Activated T-cell treated with anti-CD3 and anti-CD28 coated beads for 48 hours (primary cell): ENCODE data around the gene SESN2.

Experiments
- DNase-seq: peaks from one replicate; pipeline ENCODE4 v3.0.0-alpha.2; 2020; ENCODE audit warnings: low read depth

SESN2 gene, protein sequence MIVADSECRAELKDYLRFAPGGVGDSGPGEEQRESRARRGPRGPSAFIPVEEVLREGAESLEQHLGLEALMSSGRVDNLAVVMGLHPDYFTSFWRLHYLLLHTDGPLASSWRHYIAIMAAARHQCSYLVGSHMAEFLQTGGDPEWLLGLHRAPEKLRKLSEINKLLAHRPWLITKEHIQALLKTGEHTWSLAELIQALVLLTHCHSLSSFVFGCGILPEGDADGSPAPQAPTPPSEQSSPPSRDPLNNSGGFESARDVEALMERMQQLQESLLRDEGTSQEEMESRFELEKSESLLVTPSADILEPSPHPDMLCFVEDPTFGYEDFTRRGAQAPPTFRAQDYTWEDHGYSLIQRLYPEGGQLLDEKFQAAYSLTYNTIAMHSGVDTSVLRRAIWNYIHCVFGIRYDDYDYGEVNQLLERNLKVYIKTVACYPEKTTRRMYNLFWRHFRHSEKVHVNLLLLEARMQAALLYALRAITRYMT

DNA sequence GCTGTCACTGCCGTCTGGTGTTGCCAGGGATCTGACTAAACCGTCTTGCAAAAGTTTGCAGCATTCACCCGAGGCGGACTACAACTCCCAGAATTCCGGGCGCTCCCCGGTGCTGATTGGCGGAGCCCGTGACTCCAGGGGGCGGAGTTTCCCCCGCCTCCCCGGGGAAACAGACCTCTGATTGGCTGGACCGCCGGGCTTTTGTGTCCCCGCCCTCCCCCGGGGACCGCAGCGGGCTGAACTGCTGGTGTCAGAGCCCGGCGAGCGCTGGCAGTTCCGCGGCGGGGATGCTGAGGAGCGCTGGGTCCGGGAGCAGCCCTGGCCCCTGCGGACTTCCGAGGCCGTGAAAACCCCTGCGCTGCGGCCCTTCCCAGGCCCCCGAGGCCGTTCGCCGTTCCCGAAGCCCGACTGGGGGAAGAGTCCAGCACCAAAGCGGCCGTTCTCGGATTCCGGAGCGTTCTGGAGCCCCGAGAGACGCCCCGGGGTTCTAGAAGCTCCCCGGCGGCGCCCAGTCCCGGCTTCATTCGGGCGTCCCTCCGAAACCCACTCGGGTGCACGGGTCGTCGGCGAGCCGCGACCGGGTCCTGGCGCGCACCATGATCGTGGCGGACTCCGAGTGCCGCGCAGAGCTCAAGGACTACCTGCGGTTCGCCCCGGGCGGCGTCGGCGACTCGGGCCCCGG is at the start of gene SESN2:
TSS of gene SESN2 (plus strand) at position 267 of the 682 bp plus-strand sequence. CDS start at position 597, 330 bp downstream.
- DNase-seq, result peak; percentile 99

DNA sequence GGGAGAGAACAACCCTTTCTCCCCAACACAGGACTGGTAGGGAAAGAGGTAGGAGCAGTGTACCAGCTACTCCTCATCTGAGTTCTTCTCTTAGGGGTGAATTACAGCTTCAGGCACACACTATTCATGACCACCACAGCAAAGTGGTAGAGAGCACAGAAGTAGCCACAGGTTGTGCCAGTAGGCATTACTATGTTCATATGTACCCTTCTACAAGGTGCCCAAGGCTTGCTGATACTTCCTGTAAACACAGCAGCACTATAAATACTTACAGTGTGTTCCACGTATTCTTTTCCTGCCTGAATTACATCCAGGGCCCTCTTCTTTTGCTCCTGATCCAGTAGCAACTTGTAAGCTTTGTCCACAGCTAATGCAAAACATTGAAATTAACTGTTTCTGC is 49.6 kb upstream of the SESN2 start:
- no peak for DNase-seq

DNA sequence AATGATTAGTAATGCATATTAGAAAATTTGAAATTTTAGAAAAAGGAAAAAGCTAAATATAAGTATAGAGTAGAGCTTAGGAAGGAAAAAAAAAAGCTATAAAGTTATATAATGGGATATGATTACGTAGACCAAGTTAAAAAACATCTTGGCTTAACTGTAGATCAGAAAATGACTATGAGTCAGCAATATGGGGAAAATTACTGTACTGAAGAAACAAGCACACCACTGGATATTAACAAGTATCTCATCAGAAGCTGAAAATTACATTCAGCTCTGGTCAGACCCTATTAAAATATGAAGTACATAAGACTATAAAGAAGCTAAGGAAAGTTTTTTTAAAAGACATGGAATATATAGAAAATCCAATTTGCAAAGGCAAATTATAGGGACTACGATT is 46.0 kb upstream of the SESN2 start:
- DNase-seq, result no peak

DNA sequence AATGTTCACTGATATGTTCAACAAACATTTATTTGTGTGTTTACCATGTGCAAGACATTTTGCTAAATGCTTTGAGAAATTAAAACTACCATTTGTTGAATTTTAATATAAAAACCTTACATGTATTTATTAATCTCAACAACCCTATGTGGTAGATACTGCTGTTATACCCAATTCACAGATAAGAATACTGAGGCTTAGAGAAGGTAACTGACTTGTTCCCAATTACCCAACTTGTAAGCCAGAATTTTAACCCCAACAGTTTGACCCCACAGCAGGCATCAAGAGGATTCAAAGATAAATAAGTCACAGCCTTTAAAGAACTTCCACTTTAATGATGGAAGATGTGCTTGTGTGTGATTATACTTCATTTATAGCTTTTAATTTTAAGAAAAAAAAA is 30.2 kb upstream of the SESN2 start:
- DNase-seq, result no peak

DNA sequence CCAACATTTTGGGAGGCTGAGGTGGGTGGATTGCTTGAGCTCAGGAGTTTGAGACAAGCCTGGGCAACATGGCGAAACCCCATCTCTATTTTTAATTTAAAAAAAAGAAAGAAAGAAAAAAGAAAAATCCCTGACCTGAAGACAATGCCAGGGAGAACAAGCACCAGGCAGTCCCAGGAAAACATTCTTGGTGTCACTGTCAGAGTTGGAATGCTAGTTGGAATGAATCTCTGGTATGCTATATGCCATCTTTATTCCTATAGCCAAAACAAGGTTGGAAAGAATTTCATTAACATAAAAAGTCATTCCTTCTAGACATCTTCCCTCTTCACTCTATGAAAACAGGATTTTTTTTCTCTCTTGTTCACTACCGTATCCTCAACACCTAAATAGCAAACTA is 29.3 kb upstream of the SESN2 start:
- no peak for DNase-seq

DNA sequence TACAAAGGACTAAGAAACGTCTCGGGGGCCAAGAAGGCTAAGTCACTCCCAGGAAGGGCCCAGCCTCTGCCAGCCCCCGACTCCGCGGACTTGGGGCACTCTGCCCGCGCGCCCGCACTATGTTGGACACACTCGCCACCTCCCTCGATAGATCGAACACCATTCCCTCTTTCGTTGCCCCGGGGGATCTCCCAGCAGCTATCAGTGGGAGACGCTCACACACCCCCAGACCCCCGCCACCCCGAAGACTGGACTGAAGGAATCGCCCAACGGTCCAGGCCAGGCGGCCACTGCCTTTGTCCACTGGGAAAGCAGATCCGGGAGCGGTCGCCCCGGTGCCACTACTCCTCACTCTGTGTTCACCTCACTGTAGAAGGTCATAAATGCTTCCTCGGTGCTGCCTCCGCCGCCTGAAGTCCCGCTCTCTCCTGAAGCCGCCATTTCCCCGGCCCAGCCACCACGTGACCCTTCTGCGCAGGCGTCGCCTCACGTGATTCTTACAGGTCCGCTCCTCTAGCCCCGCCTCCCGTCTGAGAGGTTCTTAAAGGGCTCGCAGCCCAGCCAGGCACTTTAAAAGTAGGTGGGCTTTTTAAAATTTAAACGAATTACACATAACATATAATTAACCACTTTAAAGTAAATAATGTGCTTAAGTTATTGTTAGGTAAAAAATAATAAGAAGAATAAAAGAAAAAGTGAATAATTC is 26.6 kb upstream of the SESN2 start, which contains the start of gene DNAJC8:
TSS of gene DNAJC8 (minus strand) at position 472 of the 706 bp plus-strand sequence. CDS start at position 441, 31 bp downstream.
- DNase-seq, result peak; percentile 91

DNA sequence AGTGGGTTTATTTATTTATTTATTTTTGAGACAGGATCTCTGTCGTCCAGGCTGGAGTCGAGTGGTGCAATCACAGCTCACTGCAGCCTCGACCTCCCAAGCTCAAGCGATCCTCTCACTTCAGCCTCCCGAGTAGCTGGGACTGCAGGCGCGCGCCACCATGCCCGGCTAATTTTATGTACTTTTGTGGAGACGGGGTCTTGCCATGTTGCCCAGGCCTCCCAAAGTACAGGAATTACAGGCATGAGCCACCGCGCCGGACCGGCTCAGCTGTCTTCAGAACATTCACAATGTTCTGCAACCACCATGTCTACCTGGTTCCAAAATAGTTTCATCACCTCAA is 26.1 kb upstream of the SESN2 start:
- no peak for DNase-seq

DNA sequence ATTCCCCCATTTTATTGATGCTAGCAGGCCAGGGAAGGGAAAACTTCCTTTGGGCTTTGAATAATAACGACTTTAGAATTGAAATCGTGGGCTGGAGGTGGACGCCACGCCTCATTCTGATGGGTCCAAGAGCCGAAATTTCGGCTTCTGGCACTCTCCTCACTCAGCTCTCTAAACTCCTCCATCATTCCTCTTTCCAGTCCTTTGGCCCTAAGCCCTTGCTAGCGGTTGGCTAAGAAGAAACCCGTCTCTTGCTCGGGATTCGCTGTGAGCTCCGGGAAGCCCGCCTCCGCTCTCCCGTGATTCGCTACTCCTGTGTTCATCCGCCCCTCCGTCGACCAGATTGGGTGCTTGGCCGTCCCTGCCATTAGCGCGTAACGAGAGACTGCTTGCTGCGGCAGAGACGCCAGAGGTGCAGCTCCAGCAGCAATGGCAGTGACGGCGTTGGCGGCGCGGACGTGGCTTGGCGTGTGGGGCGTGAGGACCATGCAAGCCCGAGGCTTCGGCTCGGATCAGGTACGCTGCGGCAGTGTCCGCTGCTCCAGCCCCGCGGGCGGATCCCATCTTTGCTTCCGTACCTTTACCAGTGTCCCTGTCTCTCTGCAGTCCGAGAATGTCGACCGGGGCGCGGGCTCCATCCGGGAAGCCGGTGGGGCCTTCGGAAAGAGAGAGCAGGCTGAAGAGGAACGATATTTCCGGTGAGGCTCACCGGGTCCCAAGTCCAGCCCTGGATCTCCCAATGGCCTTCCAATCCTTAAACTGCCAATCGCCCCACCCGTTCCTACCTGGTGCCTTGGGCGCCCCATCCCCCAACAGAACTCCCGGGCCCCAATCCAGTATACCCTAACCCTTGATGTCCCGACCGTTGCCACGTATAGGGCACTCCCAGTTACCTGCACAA is 23.3 kb upstream of the SESN2 start, which contains the start of gene ATP5IF1:
TSS of gene ATP5IF1 (plus strand) at position 370 of the 901 bp plus-strand sequence. CDS start at position 430, 60 bp downstream.
- peak; percentile 92 for DNase-seq

DNA sequence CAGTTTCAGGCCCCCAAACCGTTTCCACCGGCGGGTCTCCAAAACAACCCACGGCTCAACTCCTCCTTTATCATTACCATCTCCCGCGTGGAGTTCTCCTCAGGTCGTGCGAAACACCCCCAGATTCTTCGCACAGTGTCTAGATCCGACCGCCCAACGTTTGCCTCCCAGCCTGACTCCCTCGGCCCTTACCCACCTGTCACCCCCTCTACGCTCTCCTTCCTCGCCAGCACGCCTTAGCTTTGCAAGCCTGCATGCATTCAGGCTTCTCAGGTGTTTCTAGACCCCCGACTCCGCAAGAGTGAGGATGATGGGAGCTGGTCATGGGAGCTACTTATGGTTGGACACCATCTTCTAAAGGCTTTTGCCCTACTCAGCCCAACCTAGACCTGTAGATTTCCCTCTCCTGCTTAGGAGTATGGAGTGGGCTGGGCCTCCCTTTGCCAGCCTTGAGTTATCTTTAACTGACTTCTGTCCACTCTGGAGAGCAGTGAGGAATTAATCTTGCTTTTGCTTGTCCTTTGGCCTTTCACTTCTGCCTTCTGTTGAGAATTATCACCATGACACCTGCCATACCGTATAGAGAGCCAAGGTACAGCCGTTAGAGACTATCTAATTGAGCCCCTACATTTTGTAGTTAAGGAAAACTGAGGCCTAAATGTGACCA is 22.5 kb upstream of the SESN2 start:
- DNase-seq, result no peak

DNA sequence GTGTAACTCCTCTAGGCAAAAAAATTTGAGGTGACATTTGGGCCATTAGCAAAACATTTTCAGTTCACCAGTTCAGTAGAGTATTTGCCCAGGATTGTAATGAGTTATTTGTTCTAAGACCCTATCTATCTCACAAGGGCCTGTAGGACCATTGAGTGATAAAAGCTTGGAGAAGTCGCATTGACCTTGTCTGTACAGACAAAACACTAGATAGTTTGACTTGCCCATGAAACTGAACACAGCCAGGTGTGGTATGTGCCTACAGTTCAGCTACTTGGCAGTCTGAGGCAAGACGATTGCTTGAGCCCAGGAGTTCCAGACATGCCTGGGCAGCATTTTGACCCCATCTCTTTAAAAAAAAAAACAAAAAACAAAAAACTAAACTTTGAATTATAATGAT is 20.3 kb upstream of the SESN2 start:
- DNase-seq, result no peak

DNA sequence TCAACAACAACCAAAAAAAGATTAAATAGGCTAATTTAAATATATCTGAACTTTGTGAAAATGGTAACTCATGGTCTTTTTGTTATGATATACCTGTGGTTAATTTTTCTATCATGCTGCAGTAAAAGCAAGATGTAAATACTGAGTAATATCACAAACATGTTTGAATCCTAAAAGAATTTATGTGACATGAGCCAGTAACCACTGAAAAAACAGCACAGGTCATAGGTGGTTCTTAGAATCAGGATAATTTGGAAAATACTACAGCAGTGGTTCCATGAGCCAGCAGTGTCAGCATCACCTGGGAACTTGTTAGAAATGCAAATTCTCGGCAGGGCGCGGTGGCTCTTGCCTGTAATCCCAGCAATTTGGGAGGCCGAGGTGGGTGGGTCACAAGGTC is 19.3 kb upstream of the SESN2 start:
- no peak for DNase-seq

DNA sequence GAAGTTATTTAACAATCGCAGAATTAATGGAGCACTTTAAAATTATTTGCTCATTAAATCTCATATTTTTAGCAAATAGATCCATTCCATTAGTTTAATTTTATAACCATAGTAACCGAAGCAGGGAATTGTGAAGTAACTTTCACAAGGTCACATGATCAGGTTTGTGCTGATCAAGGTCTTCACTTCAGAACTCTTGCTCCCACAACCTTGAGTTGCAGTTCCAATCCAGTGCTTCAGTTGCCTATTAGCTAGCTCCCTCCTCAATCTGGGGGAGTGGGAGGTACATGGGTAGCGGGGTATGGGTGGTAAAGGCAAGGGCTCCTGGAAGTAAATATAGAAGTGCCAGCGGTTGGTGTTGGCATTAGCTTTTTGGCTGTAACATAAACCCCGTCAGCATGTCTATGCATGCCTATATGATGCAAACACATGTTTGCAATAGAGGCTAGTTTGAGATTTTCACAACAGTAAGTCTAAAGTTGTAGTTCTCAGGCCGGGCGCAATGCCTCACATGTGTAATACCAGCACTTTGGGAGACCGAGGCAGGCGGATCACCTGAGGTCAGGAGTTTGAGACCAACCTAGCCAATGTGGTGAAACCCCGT is 17.6 kb upstream of the SESN2 start:
- DNase-seq, result no peak

DNA sequence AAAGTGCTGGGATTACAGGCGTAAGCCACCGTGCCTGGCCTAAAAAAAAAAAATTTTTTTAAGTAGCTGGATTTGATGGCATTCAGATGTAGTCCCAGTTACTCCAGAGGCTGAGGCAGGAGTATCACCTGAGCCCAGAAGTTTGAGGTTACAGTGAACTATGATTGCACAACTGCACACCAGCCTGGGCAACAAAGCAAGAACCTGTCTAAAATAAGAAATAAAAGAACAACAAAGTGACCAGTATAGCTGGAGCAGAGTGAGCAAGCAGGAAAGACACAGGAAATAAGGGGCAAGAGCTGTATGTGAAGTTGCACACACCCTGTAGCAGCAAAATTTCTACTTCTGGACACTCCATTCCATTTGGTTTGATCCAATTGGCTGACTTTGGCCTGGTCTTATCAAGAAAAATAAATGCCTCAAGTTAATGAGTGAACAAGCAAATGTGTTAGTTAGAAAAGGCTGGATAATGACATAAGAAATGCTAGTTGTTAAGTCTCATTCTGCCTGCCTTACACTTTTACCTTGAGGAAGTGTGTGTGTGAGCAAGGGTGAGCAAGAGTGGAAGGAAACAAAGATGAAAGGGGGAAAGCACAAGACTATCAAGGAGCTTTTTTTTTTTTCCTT is 15.5 kb upstream of the SESN2 start:
- no peak for DNase-seq

DNA sequence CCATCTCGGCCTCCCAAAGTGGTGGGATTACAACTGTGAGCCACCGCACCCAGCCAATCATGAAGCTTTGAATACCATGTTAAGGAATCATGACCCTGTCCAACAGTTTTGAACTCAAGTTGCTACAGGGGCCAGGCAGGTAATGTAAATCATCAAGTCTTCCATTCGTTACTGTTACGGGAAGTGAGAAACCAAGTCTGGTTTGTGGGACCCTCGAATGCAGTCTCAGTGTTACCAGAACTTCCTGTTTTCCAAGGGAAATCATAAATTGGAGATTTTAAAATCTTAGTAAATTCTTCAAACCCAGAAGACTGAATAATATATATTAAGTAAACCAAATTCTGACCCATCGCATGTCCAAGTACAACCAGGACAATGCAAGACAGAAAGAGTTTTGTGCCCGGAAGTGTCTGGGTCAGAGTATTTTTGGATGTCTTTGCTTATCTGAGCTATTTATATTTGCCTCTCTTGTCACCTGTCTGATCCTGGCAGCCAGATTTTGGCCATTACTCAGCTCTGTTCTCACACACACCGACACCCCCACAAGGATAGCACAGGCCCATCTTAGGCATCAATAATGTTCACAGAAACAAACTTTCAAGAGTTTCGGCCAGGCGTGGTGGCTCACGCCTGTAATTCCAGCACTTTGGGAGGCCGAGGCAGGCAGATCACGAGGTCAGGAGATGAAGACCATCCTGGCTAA is 14.6 kb upstream of the SESN2 start:
- no peak for DNase-seq

DNA sequence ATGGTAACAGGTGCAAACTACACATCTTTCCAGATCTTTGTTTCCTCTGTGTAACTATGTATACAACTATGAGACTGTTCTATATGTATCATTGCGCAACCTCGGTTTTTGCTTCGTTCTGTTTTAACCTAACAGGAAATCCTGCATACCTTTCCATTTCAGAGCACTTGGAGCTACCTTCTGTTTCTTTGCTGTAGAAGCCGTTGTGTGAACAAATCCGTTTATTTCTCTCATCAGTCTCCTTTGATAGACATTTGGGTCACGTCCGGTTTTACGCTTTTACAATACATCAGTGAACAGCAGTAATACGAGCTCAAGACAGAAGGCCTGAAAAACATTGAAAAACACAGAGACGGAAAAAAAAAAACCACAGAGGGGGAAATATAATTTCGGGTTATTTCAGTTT is 12.9 kb upstream of the SESN2 start:
- DNase-seq, result no peak

DNA sequence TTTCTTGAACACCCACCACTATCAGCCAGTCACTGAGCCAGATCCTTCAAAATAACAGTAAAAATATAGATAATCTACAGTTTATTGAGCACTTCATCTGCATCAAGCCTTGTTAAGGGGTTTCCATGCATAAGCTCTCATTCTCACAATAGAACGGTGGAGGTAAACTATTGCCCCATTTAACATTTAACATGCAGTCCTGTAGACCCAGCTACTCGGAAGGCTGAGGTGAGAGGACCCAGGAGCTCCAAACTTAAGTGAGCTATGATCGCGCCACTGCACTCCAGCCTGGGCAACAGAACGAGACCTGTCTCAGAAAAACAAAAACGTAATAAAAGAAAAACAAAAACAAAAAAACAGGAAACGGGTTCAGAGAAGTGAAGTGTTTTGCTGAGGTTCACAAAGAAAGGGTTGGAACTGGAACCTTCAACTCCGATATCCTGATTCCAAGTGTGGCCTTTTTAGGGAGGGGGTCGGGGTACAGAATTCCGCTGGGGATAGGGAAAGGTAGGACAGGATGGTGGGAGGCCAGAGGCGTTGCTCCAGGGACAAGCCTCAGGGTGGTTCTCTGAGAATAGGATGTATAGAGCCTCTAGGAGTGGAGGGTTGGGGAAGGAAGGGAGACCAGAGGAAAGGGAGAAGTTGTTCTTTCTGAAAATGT is 11.6 kb upstream of the SESN2 start:
- no peak for DNase-seq

DNA sequence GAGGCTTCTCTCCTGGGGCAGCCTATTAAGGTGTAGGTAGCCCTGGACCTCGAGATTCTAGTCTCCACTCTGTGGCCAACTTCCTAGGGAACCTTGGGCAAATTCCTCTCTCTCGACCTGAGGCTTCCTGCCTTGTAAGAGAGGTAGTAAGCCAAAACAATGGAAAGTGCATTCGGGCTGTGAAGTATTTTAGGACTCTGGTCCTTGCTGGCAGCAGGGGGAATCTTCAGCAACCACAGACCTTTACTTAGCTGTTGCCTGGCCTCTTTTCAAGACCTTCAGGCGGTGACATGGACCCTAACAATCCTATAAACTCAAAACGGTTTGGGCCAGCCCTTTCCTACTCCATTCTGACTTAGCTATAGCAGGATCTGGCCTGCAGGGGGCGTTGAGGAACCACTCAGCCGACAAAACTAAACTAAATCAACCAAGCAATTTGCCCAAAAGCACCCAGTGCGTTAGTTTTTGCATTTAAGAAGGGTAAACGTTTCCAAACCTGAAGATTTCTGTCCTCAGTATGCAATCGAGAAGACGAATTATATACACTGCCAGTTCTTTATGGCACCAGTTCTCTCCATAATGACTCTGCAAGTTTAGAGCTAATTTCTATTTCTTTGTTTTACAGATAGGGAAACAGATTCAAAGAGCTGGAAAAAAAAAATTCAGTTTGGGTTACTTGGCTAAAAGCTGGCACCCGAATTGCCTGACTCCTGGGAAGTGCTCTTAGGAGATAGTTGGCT is 10.9 kb upstream of the SESN2 start:
- DNase-seq, result peak; percentile 74
